Spleen (tissue), 7 donors: ENCODE measurements around the gene GLP1R.

ENCODE experiments used
- CTCF ChIP-seq, 11 experiments: fragments of 200-600 bp in 7 of 11; fragments of 450-650 bp in 4 of 11; sonication (generic) in 4 of 11; IDR thresholded peaks in 8 of 11; conservative IDR thresholded peaks in 3 of 11; 1 replicate in 7 of 11; 2 replicates in 4 of 11; pipeline versions ENCODE4 v1.4.0 to v1.8.0; 2016 to 2021; ENCODE audit warnings: antibody characterized with exemption in 11 of 11, inconsistent platforms in 4 of 11, mild to moderate bottlenecking in 1 of 11
- POLR2A ChIP-seq, 3 donors: fragments of 450-650 bp; IDR thresholded peaks; one replicate each; pipeline ENCODE4 v1.5.1; 2017; ENCODE audit warnings: antibody characterized with exemption in 3 of 3, mild to moderate bottlenecking in 1 of 3
- POLR2AphosphoS5 ChIP-seq, 3 donors: sonication (generic); formaldehyde crosslinking; IDR thresholded peaks; one replicate each; pipeline ENCODE4 v1.5.1; 2017; ENCODE audit warnings: antibody characterized with exemption in 3 of 3
- donor health status: DM: no; HTN: no; CAD: no; lungs with moderate emphysema.
- donor health status: DM: no; HTN: no; CAD: no.
- donor health status: DM: no; HTN: no; CAD: no.

GRCh38 chr6:39048481-39049399, at the start of gene GLP1R:
- TF ChIP-seq CTCF (IDR thresholded peaks at IDR 0.05 in 8 of 11, conservative IDR thresholded peaks at IDR 0.05 in 3 of 11), result no peak
- TF ChIP-seq POLR2A (IDR thresholded peaks at IDR 0.05), result no peak
- TF ChIP-seq POLR2AphosphoS5 (IDR thresholded peaks at IDR 0.05), result no peak
